ENCODE measurements around the gene GOLM1.

DNA sequence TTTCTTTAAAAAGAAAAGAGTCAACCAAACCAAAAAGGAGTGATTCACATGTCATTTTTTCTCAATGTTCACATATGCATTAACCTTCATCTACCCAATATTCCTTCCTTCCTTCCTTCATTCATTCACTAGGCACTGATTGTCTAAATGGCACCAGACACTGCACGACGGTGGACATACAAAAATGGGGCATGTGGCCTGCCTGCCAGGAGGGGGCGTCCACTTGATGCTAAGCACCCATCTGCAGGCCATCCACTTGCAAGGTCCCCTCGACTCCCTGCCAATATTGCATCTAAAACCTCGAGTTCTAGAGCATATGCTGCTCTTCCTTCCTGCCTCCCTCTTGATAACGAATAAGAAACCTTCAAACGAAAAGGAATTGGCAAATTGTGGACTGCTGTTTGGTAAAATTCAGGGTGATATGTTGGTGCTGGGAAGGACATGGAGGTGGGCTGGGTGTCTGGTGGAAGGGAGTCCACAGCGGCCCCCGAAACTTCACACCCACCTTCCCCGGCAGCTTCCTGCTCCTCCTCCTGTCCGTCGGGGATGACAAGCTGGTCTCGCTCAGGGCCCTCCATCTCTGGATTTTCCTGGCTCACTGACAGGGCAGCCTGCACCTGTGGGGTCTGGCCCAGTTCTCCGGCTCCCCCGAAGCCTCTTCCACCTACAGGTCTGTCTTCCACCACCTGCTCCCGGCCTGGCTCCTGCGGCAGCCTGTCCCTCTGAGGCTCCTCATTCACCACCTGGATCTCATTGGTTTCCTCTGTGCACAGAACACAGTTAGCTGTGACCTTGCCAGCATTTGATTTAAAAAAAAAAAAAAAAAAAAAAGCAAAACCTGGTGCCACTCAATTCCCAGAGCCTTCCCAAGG, 64.3 kb downstream of the GOLM1 start:
- TF ChIP-seq CTCF (IDR thresholded peaks at IDR 0.05) (no peak), EP300 (IDR thresholded peaks at IDR 0.05) (no peak)
